GM12878 (cell line): ENCODE measurements around the gene KLHL26. TPM values are rescaled to one million over a fixed set of nuclear protein-coding genes. Genes with fewer than 3 reads are reported as not detected.

Experiments
- ATAC-seq: fragments of 200-7000 bp; cut with Tn5 transposase; 3 replicates; pipeline ENCODE4 v1.9.1; 2020; ENCODE audit warnings: mild to moderate bottlenecking, moderate library complexity
- BruUV-seq: library from RNA; stranded (reverse); fragments of 400-500 nt; replicated peaks from 2 replicates; lab custom pipeline; 2021; lab: Mats Ljungman, UMichigan
- CTCF ChIA-PET: fragments of 300-600 bp; sonication (Branson Sonifier 250); formaldehyde crosslinking; extraction: SDS; loops from one replicate; lab custom pipeline; 2021; ENCODE audit warnings: inconsistent platforms; lab: Yijun Ruan, JAX
- POLR2A ChIA-PET: fragments of 350-600 bp; formaldehyde crosslinking; extraction: SDS; loops from one replicate; lab custom pipeline; 2021; ENCODE audit warnings: inconsistent platforms; lab: Charles Lee
- RAD21 ChIA-PET: fragments of 300-600 bp; sonication (Branson Sonifier 250); formaldehyde crosslinking; loops from one replicate; lab custom pipeline; 2023; ENCODE audit warnings: antibody characterized with exemption; ENCODE audit not compliant: unreplicated experiment; lab: Charles Lee
- SMC1A ChIA-PET: fragments of 300-600 bp; sonication (Branson Sonifier 250); formaldehyde crosslinking; loops from one replicate; lab custom pipeline; 2023; ENCODE audit not compliant: unreplicated experiment, uncharacterized antibody; lab: Charles Lee
- DNase-seq: peaks from one replicate; pipeline ENCODE4 v3.0.0-alpha.2; 2011; ENCODE audit warnings: low read depth, low spot score
- FAIRE-seq: peaks from 3 replicates; lab custom pipeline; 2011; peaks lifted over from hg19 to GRCh38; lab: Jason Lieb, UNC
- H2AFZ ChIP-seq: 2 replicates; pipeline ENCODE4 v1.6.0; 2011; ENCODE audit warnings: low read depth, low read length, control low read depth; ENCODE audit not compliant: control insufficient read depth
- H3K27ac ChIP-seq: 2 replicates; pipeline ENCODE4 v1.5.1; 2011; ENCODE audit warnings: control low read depth; ENCODE audit not compliant: control insufficient read depth, insufficient read depth
- H3K27me3 ChIP-seq, 2 experiments: replicated peaks in 1 of 2; 2 replicates each; pipeline versions ENCODE4 v1.6.0 to v1.6.1; 2011; ENCODE audit warnings: low read length in 1 of 2; ENCODE audit not compliant: control insufficient read depth in 2 of 2, insufficient read depth in 2 of 2
- H3K36me3 ChIP-seq, 2 experiments: 2 replicates each; pipeline ENCODE4 v1.5.1; 2011; ENCODE audit warnings: low read length in 1 of 2; ENCODE audit not compliant: control insufficient read depth in 2 of 2, insufficient read depth in 2 of 2
- H3K4me1 ChIP-seq: 2 replicates; pipeline ENCODE4 v1.6.1; 2011; ENCODE audit warnings: mild to moderate bottlenecking, low read length, moderate library complexity, mixed read lengths; ENCODE audit not compliant: control insufficient read depth, insufficient read depth
- H3K4me2 ChIP-seq: 2 replicates; pipeline ENCODE4 v1.6.0; 2011; ENCODE audit warnings: control low read depth; ENCODE audit not compliant: control insufficient read depth, insufficient read depth
- H3K4me3 ChIP-seq: fragments of 200-600 bp; sonication (generic); 2 replicates; pipeline ENCODE4 v1.5.1; 2016
- H3K79me2 ChIP-seq: 2 replicates; pipeline ENCODE4 v1.6.0; 2011; ENCODE audit warnings: low read length; ENCODE audit not compliant: control insufficient read depth, insufficient read depth
- H3K9ac ChIP-seq: 2 replicates; pipeline ENCODE4 v1.8.0; 2011; ENCODE audit warnings: low read length, control low read depth, mixed read lengths; ENCODE audit not compliant: control insufficient read depth, insufficient read depth
- H3K9me3 ChIP-seq: replicated peaks from 3 replicates; pipeline ENCODE4 v1.5.1; 2011; ENCODE audit warnings: mild to moderate bottlenecking, low read length; ENCODE audit not compliant: control insufficient read depth, insufficient read depth
- H4K20me1 ChIP-seq: 2 replicates; pipeline ENCODE4 v1.6.0; 2011; ENCODE audit not compliant: control insufficient read depth, insufficient read depth
- BCL3 ChIP-seq: IDR thresholded peaks from 2 replicates; pipeline ENCODE4 v1.6.1; 2011; ENCODE audit warnings: borderline replicate concordance, low read depth, mild to moderate bottlenecking, moderate library complexity, low read length; ENCODE audit not compliant: insufficient read depth, poor library complexity, severe bottlenecking
- POLR2AphosphoS5 ChIP-seq: IDR thresholded peaks from 2 replicates; pipeline ENCODE4 v1.6.1; 2011; ENCODE audit warnings: mild to moderate bottlenecking, low read length, inconsistent platforms
- RAD21 ChIP-seq: IDR thresholded peaks from 2 replicates; pipeline ENCODE4 v1.6.1; 2011; ENCODE audit warnings: mild to moderate bottlenecking, low read depth, low read length, moderate library complexity; ENCODE audit not compliant: insufficient read depth
- SP1 ChIP-seq: IDR thresholded peaks from one replicate; pipeline ENCODE4 v1.6.1; 2011; ENCODE audit warnings: low read depth, low read length
- ZNF207 ChIP-seq: fragments of 450-650 bp; IDR thresholded peaks from 2 replicates; pipeline ENCODE4 v1.6.1; 2014; ENCODE audit warnings: antibody characterized with exemption, mild to moderate bottlenecking, borderline replicate concordance
- WGBS: methylation state at CpG from one replicate; pipeline ENCODE4 v1.1.6; 2016; ENCODE audit warnings: low lambda C conversion rate; ENCODE audit not compliant: insufficient replicate concordance, insufficient coverage; ENCODE audit errors: missing lambda C conversion rate; 5-methylcytosine and 5-hydroxymethylcytosine counted together
- in situ Hi-C: fragments of 300-500 bp; cut with MboI; formaldehyde crosslinking; loops from 9 replicates; pipeline ENCODE4 v1.14.3; 2018; ENCODE audit warnings: mixed read lengths
- intact Hi-C: fragments of 100-400 bp; cut with micrococcal nuclease; formaldehyde crosslinking; loops from one replicate; pipeline ENCODE4 v1.14.2; 2022; ENCODE audit not compliant: unreplicated experiment
- polyA plus RNA-seq, 11 experiments: library from polyadenylated mRNA; depleted of rRNA in 4 of 11; unstranded in 6 of 11; stranded (reverse) in 5 of 11; fragments of >200 nt; fragmentation: Nextera tagmentation in 4 of 11; fragmentation: Illumina TruSeq in 1 of 11; extraction: Ambion mirVana in 4 of 11; extraction: Trizol in 1 of 11; gene quantifications; 1 replicate in 1 of 11; 2 replicates in 10 of 11; pipeline versions ENCODE4 v1.2.1 to v1.2.3, GENCODE V29; 2011 to 2016; ENCODE audit warnings: inconsistent platforms in 2 of 11, missing spikeins in 2 of 11, low read depth in 1 of 11
- total RNA-seq, 4 experiments: library from RNA; depleted of rRNA in 3 of 4; stranded (reverse); fragments of >200 nt in 3 of 4; fragmentation: Illumina TruSeq in 1 of 4; extraction: Trizol in 1 of 4; gene quantifications; 2 replicates each; pipeline versions ENCODE4 v1.2.1 to v1.2.3, GENCODE V29; 2013 to 2021

The KLHL26 gene
- total and polyA plus RNA-seq, 10 of the 15 experiments (the other 5 are each of a cell fraction or from before 2014, with no cell fraction given): 0.18 to 14.6 (median 2.9) TPM

GRCh38 chr19:18716857-18717256 lies 80.0 kb downstream of the KLHL26 start:
- no peaks in the 10 kb centered on the region for H3K27me3 ChIP-seq
- ChIA-PET CTCF (no interaction called here), SMC1A (no interaction called here), POLR2A (no interaction called here), RAD21 (no interaction called here)
- H2AFZ ChIP-seq: no peak overlapping the region
- no peak overlapping the region for H3K9ac ChIP-seq
- no peak for ATAC-seq
- 62% methylated on average over 6 of the region's 6 CpGs for WGBS
- no peaks in the 10 kb centered on the region for H4K20me1 ChIP-seq
- H3K9me3 ChIP-seq: no peaks in the 10 kb centered on the region
- no TSS peak for BruUV-seq
- H3K27ac ChIP-seq: no peak overlapping the region
- H3K4me1 ChIP-seq: no peaks in the 10 kb centered on the region
- TF ChIP-seq SP1: no peak
- TF ChIP-seq RAD21: no peak
- TF ChIP-seq POLR2AphosphoS5: no peak
- peak; percentile 91 for TF ChIP-seq BCL3
- intact Hi-C loops (no loop called here), in situ Hi-C loops (no loop called here)
- DNase-seq: no peak
- H3K4me2 ChIP-seq: no peak overlapping the region
- no peaks in the 10 kb centered on the region; a peak in 1 of 4 replicates for H3K36me3 ChIP-seq
- no peak overlapping the region for H3K4me3 ChIP-seq
- no peaks in the 10 kb centered on the region for H3K79me2 ChIP-seq
- no peak for FAIRE-seq

GRCh38 chr19:18717601-18718000 lies 80.8 kb downstream of the KLHL26 start:
- CTCF ChIA-PET: interaction anchor here (0.6 kb wide), 1 partner anchor 199 kb away, joined by 3 read pairs; no protein-coding TSS in a partner anchor

More at GRCh38 chr19:18717601-18718000, 80.8 kb downstream of the KLHL26 start:
- Histone ChIP-seq H3K27me3 (no peaks in the 10 kb centered on the region), H3K9me3 (no peaks in the 10 kb centered on the region), H3K4me2 (no peak overlapping the region), H3K79me2 (no peaks in the 10 kb centered on the region), H3K27ac (no peak overlapping the region), H2AFZ (no peak overlapping the region), H4K20me1 (no peaks in the 10 kb centered on the region), H3K36me3 (no peaks in the 10 kb centered on the region; a peak in 1 of 4 replicates), H3K9ac (no peak overlapping the region), H3K4me1 (no peaks in the 10 kb centered on the region), H3K4me3 (no peak overlapping the region)
- intact Hi-C loops (no loop called here), in situ Hi-C loops (no loop called here)
- RAD21 ChIA-PET: interaction anchor here (0.6 kb wide), 1 partner anchor 431 kb away, joined by 3 read pairs; no protein-coding TSS in a partner anchor
- POLR2A ChIA-PET: no interaction called here
- FAIRE-seq (no peak), DNase-seq (no peak), ATAC-seq (no peak)
- 44% methylated on average over 7 of the region's 10 CpGs for WGBS
- no TSS peak for BruUV-seq
- SMC1A ChIA-PET: no interaction called here
- TF ChIP-seq ZNF207: no peak
